OCI-LY1 (cell line): ENCODE data around the gene TMEM184A.

Experiments used
- H2AFZ ChIP-seq: fragments of 200-600 bp; sonication (generic), shearing (Covaris generic); 2 replicates; pipeline ENCODE4 v1.6.0; 2014; ENCODE audit warnings: antibody characterized with exemption, mild to moderate bottlenecking, low read length
- H3F3A ChIP-seq: fragments of 200-600 bp; sonication (generic), shearing (Covaris generic); 2 replicates; pipeline ENCODE4 v1.6.0; 2014; ENCODE audit warnings: mild to moderate bottlenecking, antibody characterized with exemption, low read length, moderate library complexity; ENCODE audit not compliant: insufficient read depth
- H3K27ac ChIP-seq: fragments of 200-600 bp; sonication (generic); 2 replicates; pipeline ENCODE4 v1.5.1; 2014; ENCODE audit warnings: low read length, mixed run types, mild to moderate bottlenecking, low read depth; ENCODE audit not compliant: poor library complexity, severe bottlenecking
- H3K27me3 ChIP-seq: fragments of 200-600 bp; sonication (generic); 2 replicates; pipeline ENCODE4 v1.6.0; 2014; ENCODE audit warnings: antibody characterized with exemption, mild to moderate bottlenecking, low read length, moderate library complexity; ENCODE audit not compliant: insufficient read depth
- H3K36me3 ChIP-seq: fragments of 200-600 bp; sonication (generic); 2 replicates; pipeline ENCODE4 v1.6.1; 2014; ENCODE audit warnings: mild to moderate bottlenecking, antibody characterized with exemption, low read length, moderate library complexity, mixed read lengths; ENCODE audit not compliant: insufficient read depth
- H3K4me1 ChIP-seq: fragments of 200-600 bp; sonication (generic); 2 replicates; pipeline ENCODE4 v1.5.1; 2014; ENCODE audit warnings: mild to moderate bottlenecking, low read length, moderate library complexity; ENCODE audit not compliant: insufficient read depth, severe bottlenecking
- H3K4me2 ChIP-seq: fragments of 200-600 bp; sonication (generic), shearing (Covaris generic); 2 replicates; pipeline ENCODE4 v1.6.1; 2014; ENCODE audit warnings: low read length
- H3K4me3 ChIP-seq: fragments of 200-600 bp; sonication (generic); 2 replicates; pipeline ENCODE4 v1.5.1; 2014; ENCODE audit warnings: low read length, low read depth, mild to moderate bottlenecking, mixed read lengths; ENCODE audit not compliant: poor library complexity, severe bottlenecking
- H3K79me2 ChIP-seq: fragments of 200-600 bp; shearing (Covaris generic); 2 replicates; pipeline ENCODE4 v1.6.1; 2016; ENCODE audit warnings: mixed run types, low read length, mixed read lengths; ENCODE audit not compliant: insufficient read depth
- H3K9ac ChIP-seq: fragments of 200-600 bp; sonication (generic), shearing (Covaris generic); 2 replicates; pipeline ENCODE4 v1.6.1; 2014; ENCODE audit warnings: mild to moderate bottlenecking, low read length, mixed read lengths
- H3K9me2 ChIP-seq: fragments of 200-600 bp; sonication (generic), shearing (Covaris generic); 2 replicates; pipeline ENCODE4 v1.6.1; 2014; ENCODE audit warnings: low read depth, mild to moderate bottlenecking, low read length, mixed read lengths
- H3K9me3 ChIP-seq: fragments of 200-600 bp; shearing (Covaris generic); 2 replicates; pipeline ENCODE4 v1.6.1; 2014; ENCODE audit warnings: low read length, mixed read lengths
- H4K20me1 ChIP-seq: fragments of 200-600 bp; sonication (generic), shearing (Covaris generic); 2 replicates; pipeline ENCODE4 v1.6.0; 2016; ENCODE audit warnings: mild to moderate bottlenecking, low read length; ENCODE audit not compliant: insufficient read depth
- CTCF ChIP-seq: fragments of 200-600 bp; sonication (generic), shearing (Covaris generic); IDR thresholded peaks from 2 replicates; pipeline ENCODE4 v1.5.1; 2017; ENCODE audit warnings: mild to moderate bottlenecking, antibody characterized with exemption, low read length, moderate library complexity, mixed read lengths
- EZH2 ChIP-seq: fragments of 200-600 bp; sonication (generic), shearing (Covaris generic); IDR thresholded peaks from 2 replicates; pipeline ENCODE4 v1.8.0; 2017; ENCODE audit warnings: borderline replicate concordance, mixed run types, mild to moderate bottlenecking, antibody characterized with exemption, low read length, moderate library complexity, mixed read lengths

TMEM184A gene

GRCh38 chr7:1533255-1533546 lies 22.8 kb downstream of the TMEM184A start:
- peak overlapping the region; percentile 85 for H3K4me2 ChIP-seq
- H3K4me1 ChIP-seq = peaks cover 30% of the 10 kb centered on the region
- 0 out of 2 replicates have a peak, but pooled peaks cover 8% of the 10 kb centered on the region for H3K79me2 ChIP-seq
- 0 out of 2 replicates have a peak, but pooled peaks cover 3% of the 10 kb centered on the region for H3K36me3 ChIP-seq
- H3K4me3 ChIP-seq = no peak overlapping the region
- H3K9me2 ChIP-seq = no peaks in the 10 kb centered on the region
- TF ChIP-seq EZH2 = no peak
- TF ChIP-seq CTCF = no peak
- no peak overlapping the region for H3K9ac ChIP-seq
- H3K27me3 ChIP-seq = no peaks in the 10 kb centered on the region
- H2AFZ ChIP-seq = no peak overlapping the region
- H4K20me1 ChIP-seq = no peaks in the 10 kb centered on the region
- H3K27ac ChIP-seq = peak overlapping the region; percentile 33
- no peaks in the 10 kb centered on the region for H3F3A ChIP-seq
- no peaks in the 10 kb centered on the region for H3K9me3 ChIP-seq

GRCh38 chr7:1532456-1533254 lies 23.4 kb downstream of the TMEM184A start:
- no peak overlapping the region for H2AFZ ChIP-seq
- H3K27ac ChIP-seq = peak overlapping the region; percentile 33
- peak overlapping the region; percentile 83 for H3K4me3 ChIP-seq
- no peaks in the 10 kb centered on the region for H3K9me2 ChIP-seq
- TF ChIP-seq EZH2 = no peak
- TF ChIP-seq CTCF = no peak
- H3K36me3 ChIP-seq = 0 out of 2 replicates have a peak, but pooled peaks cover 1% of the 10 kb centered on the region
- peak overlapping the region; percentile 79; the same call in 1 of the 2 replicates for H3K9ac ChIP-seq
- H3K4me2 ChIP-seq = peak overlapping the region; percentile 85
- H3F3A ChIP-seq = no peaks in the 10 kb centered on the region
- H3K79me2 ChIP-seq = 0 out of 2 replicates have a peak, but pooled peaks cover 8% of the 10 kb centered on the region
- peaks cover 26% of the 10 kb centered on the region for H3K4me1 ChIP-seq
- H4K20me1 ChIP-seq = no peaks in the 10 kb centered on the region
- no peaks in the 10 kb centered on the region for H3K9me3 ChIP-seq
- H3K27me3 ChIP-seq = no peaks in the 10 kb centered on the region

GRCh38 chr7:1531979-1532455 lies 24.0 kb downstream of the TMEM184A start:
- Histone ChIP-seq H3K27ac (peak overlapping the region; percentile 33), H4K20me1 (no peaks in the 10 kb centered on the region), H3F3A (no peaks in the 10 kb centered on the region), H3K9ac (peak overlapping the region; percentile 79; the same call in 1 of the 2 replicates), H3K4me2 (peak overlapping the region; percentile 85), H3K4me3 (peak overlapping the region; percentile 83), H3K4me1 (peaks cover 24% of the 10 kb centered on the region), H3K9me3 (no peaks in the 10 kb centered on the region), H3K9me2 (no peaks in the 10 kb centered on the region), H3K36me3 (no peaks in the 10 kb centered on the region), H3K27me3 (no peaks in the 10 kb centered on the region), H3K79me2 (0 out of 2 replicates have a peak, but pooled peaks cover 8% of the 10 kb centered on the region), H2AFZ (no peak overlapping the region)
- TF ChIP-seq EZH2 (no peak), CTCF (no peak)
